Iris pigment epithelial cell (primary cell): Measurements from ENCODE around the gene GSDME.
A peak's percentile ranks its signal among the peaks of the same experiment; 100 is the strongest.
"Not testable (repeated sequence)": the region's sequence is repeated elsewhere in the genome, so short reads cannot be mapped to it uniquely, and the experiment has no call there.

Source experiments
- DNase-seq: peaks from one replicate; pipeline ENCODE4 v3.0.0-alpha.2; 2011; ENCODE audit warnings: low read depth

GSDME gene

GRCh38 chr7:24757353-24758275 is at the start of gene GSDME:
TSS of gene GSDME (minus strand) at chr7:24757464. CDS start at chr7:24749774, 7,690 bp downstream.
- DNase-seq, result peak; percentile 74

GRCh38 chr7:24802300-24802699 is 45.0 kb upstream of the GSDME start:
- no peak for DNase-seq

GRCh38 chr7:24801883-24802282 is 44.6 kb upstream of the GSDME start:
- DNase-seq, result no peak

GRCh38 chr7:24800667-24801066 is 43.4 kb upstream of the GSDME start:
- DNase-seq, result no peak

- DNase-seq, result no peak
Measured at GRCh38 chr7:24800073-24800472, 42.8 kb upstream of the GSDME start.

GRCh38 chr7:24799506-24799905 is 42.2 kb upstream of the GSDME start:
- DNase-seq, result no peak

GRCh38 chr7:24798261-24798660 is 41.0 kb upstream of the GSDME start:
- no peak for DNase-seq

- DNase-seq, result no peak
Measured at GRCh38 chr7:24797270-24797669, 40.0 kb upstream of the GSDME start.

GRCh38 chr7:24795407-24795767 is 38.1 kb upstream of the GSDME start:
- DNase-seq, result no peak

GRCh38 chr7:24794751-24795406 is 37.6 kb upstream of the GSDME start:
- DNase-seq, result not testable (repeated sequence)

GRCh38 chr7:24793982-24794648 is 36.9 kb upstream of the GSDME start:
- DNase-seq, result no peak

- DNase-seq, result no peak
Measured at GRCh38 chr7:24788961-24789576, 31.8 kb upstream of the GSDME start.

- no peak for DNase-seq
Measured at GRCh38 chr7:24788075-24788474, 30.8 kb upstream of the GSDME start.

GRCh38 chr7:24786941-24787340 is 29.7 kb upstream of the GSDME start:
- peak; percentile 96 for DNase-seq

- no peak for DNase-seq
Measured at GRCh38 chr7:24786306-24786705, 29.0 kb upstream of the GSDME start.

- no peak for DNase-seq
Measured at GRCh38 chr7:24784277-24784676, 27.0 kb upstream of the GSDME start.

- DNase-seq, result no peak
Measured at GRCh38 chr7:24783698-24784097, 26.4 kb upstream of the GSDME start.

GRCh38 chr7:24781106-24781505 is 23.8 kb upstream of the GSDME start:
- no peak for DNase-seq

GRCh38 chr7:24779283-24779655 is 22.0 kb upstream of the GSDME start:
- DNase-seq, result no peak

- peak; percentile 90 for DNase-seq
Measured at GRCh38 chr7:24778543-24779282, 21.4 kb upstream of the GSDME start.

GRCh38 chr7:24777806-24778205 is 20.5 kb upstream of the GSDME start:
- no peak for DNase-seq

- no peak for DNase-seq
Measured at GRCh38 chr7:24773646-24774045, 16.4 kb upstream of the GSDME start.
